H1 (cell line): ENCODE results near the gene ZFP91. TPM values are rescaled to one million over a fixed set of nuclear protein-coding genes. Genes with fewer than 3 reads are reported as not detected.

Source experiments
- ASH2L ChIP-seq: fragments of 200-600, 300-600 bp; sonication (generic); IDR thresholded peaks from one replicate; pipeline ENCODE4 v1.7.1; 2017; ENCODE audit warnings: low read length
- CBX5 ChIP-seq: fragments of 300-800, 300-1000 bp; sonication (generic); IDR thresholded peaks from 2 replicates; pipeline ENCODE4 v1.7.1; 2016; ENCODE audit warnings: antibody characterized with exemption, low read length, low read depth
- CHD1 ChIP-seq: IDR thresholded peaks from 2 replicates; pipeline ENCODE4 v1.6.1; 2012; ENCODE audit warnings: low read depth, low read length, improper control_type of control experiment
- CTBP2 ChIP-seq: IDR thresholded peaks from 2 replicates; pipeline ENCODE4 v1.7.0; 2011; ENCODE audit warnings: borderline replicate concordance, mild to moderate bottlenecking, moderate library complexity, mixed read lengths, low read length; ENCODE audit not compliant: insufficient read depth, insufficient read length
- HDAC2 ChIP-seq, 2 experiments: fragments of 300-600 bp in 1 of 2; sonication (generic) in 1 of 2; IDR thresholded peaks; 2 replicates each; pipeline ENCODE4 v1.6.1; 2011 to 2012; ENCODE audit warnings: low read depth in 2 of 2, low read length in 2 of 2, mild to moderate bottlenecking in 2 of 2, moderate library complexity in 2 of 2, borderline replicate concordance in 1 of 2, inconsistent platforms in 1 of 2
- HDAC6 ChIP-seq: IDR thresholded peaks from one replicate; pipeline ENCODE4 v1.7.1; 2012; ENCODE audit warnings: low read depth, mild to moderate bottlenecking, inconsistent platforms, low read length, moderate library complexity
- JUN ChIP-seq: IDR thresholded peaks from 2 replicates; pipeline ENCODE4 v1.6.1; 2011; ENCODE audit warnings: low read depth, mild to moderate bottlenecking, improper control_type of control experiment, low read length
- KDM5A ChIP-seq: fragments of 200-600 bp; IDR thresholded peaks from 2 replicates; pipeline ENCODE4 v1.7.1; 2012; ENCODE audit warnings: mild to moderate bottlenecking, low read length, inconsistent platforms, mixed read lengths
- MAFK ChIP-seq: IDR thresholded peaks from 2 replicates; pipeline ENCODE4 v1.6.1; 2012; ENCODE audit warnings: low read depth, mild to moderate bottlenecking, improper control_type of control experiment, low read length
- MAX ChIP-seq: IDR thresholded peaks from 2 replicates; pipeline ENCODE4 v1.6.1; 2012; ENCODE audit warnings: inconsistent platforms
- NRF1 ChIP-seq: IDR thresholded peaks from 2 replicates; pipeline ENCODE4 v1.6.1; 2011; ENCODE audit warnings: mild to moderate bottlenecking, low read depth, low read length, improper control_type of control experiment
- SRF ChIP-seq: IDR thresholded peaks from 2 replicates; pipeline ENCODE4 v1.6.1; 2011; ENCODE audit warnings: mild to moderate bottlenecking, low read depth, low read length, moderate library complexity
- TAF1 ChIP-seq: IDR thresholded peaks from 2 replicates; pipeline ENCODE4 v1.6.1; 2011; ENCODE audit warnings: mild to moderate bottlenecking, low read depth, low read length
- ZNF274 ChIP-seq: IDR thresholded peaks from 2 replicates; pipeline ENCODE4 v1.7.0; 2012; ENCODE audit warnings: low read length, borderline replicate concordance; ENCODE audit errors: extremely low read depth
- polyA plus RNA-seq, 7 experiments: library from polyadenylated mRNA; depleted of rRNA in 3 of 7; stranded (reverse) in 5 of 7; unstranded in 2 of 7; fragments of >200 nt in 5 of 7; fragments of 200-250 nt in 2 of 7; gene quantifications; 1 replicate in 5 of 7; 2 replicates in 1 of 7; 4 replicates in 1 of 7; pipeline versions ENCODE4 v1.2.1 to v1.2.3, GENCODE V29; 2011 to 2013; ENCODE audit warnings: missing spikeins in 2 of 7, mixed read lengths in 2 of 7
- total RNA-seq: library from RNA; stranded (reverse); fragmentation: NEBNext Ultra II Directional; extraction: Animal tissue kit (Norgen Biotek cat#: 25700); gene quantifications from 2 replicates; pipeline ENCODE4 v1.2.1, GENCODE V29; 2021
- TF ChIP-seq, protein P1 (sequence below): IDR thresholded peaks from 2 replicates; pipeline ENCODE4 v1.6.1; 2011; ENCODE audit warnings: low read length, improper control_type of control experiment
- TF ChIP-seq, protein P2 (sequence below), 3 experiments: IDR thresholded peaks; 1 replicate in 2 of 3; 2 replicates in 1 of 3; pipeline versions ENCODE4 v1.5.1 to v1.6.1; 2011; ENCODE audit warnings: low read length in 3 of 3, mild to moderate bottlenecking in 3 of 3, inconsistent platforms in 2 of 3, low read depth in 1 of 3, moderate library complexity in 1 of 3; ENCODE audit not compliant: insufficient read depth in 1 of 3; ENCODE audit errors: control extremely low read depth in 1 of 3

The ZFP91 gene
- total and polyA plus RNA-seq, 2 of the 8 experiments (the other 6 are each of a cell fraction or from before 2014, with no cell fraction given), result 10.7 to 29.0 TPM

GRCh38 chr11:58654079-58654907 is 75.4 kb downstream of the ZFP91 start (continued):
- TF ChIP-seq, protein P1, sequence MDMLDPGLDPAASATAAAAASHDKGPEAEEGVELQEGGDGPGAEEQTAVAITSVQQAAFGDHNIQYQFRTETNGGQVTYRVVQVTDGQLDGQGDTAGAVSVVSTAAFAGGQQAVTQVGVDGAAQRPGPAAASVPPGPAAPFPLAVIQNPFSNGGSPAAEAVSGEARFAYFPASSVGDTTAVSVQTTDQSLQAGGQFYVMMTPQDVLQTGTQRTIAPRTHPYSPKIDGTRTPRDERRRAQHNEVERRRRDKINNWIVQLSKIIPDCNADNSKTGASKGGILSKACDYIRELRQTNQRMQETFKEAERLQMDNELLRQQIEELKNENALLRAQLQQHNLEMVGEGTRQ, result peak; percentile 70
- no peak for TF ChIP-seq JUN
- no peak for TF ChIP-seq HDAC2 (IDR thresholded peaks at IDR 0.05; ENCODE audit: borderline replicate concordance in 1 of 2, low read depth in 2 of 2, low read length in 2 of 2)
- no peak for TF ChIP-seq CBX5
- no peak for TF ChIP-seq CTBP2
- no peak for TF ChIP-seq NRF1
- no peak for TF ChIP-seq KDM5A
- TF ChIP-seq, protein P2, sequence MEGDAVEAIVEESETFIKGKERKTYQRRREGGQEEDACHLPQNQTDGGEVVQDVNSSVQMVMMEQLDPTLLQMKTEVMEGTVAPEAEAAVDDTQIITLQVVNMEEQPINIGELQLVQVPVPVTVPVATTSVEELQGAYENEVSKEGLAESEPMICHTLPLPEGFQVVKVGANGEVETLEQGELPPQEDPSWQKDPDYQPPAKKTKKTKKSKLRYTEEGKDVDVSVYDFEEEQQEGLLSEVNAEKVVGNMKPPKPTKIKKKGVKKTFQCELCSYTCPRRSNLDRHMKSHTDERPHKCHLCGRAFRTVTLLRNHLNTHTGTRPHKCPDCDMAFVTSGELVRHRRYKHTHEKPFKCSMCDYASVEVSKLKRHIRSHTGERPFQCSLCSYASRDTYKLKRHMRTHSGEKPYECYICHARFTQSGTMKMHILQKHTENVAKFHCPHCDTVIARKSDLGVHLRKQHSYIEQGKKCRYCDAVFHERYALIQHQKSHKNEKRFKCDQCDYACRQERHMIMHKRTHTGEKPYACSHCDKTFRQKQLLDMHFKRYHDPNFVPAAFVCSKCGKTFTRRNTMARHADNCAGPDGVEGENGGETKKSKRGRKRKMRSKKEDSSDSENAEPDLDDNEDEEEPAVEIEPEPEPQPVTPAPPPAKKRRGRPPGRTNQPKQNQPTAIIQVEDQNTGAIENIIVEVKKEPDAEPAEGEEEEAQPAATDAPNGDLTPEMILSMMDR (IDR thresholded peaks at IDR 0.05; ENCODE audit: control extremely low read depth in 1 of 3, insufficient read depth in 1 of 3, low read depth in 1 of 3, low read length in 3 of 3), result peak; percentile 87 to 93 (median 93)
- no peak for TF ChIP-seq CHD1
- no peak for TF ChIP-seq ZNF274
- peak; percentile 58 for TF ChIP-seq MAX
- no peak for TF ChIP-seq MAFK
- no peak for TF ChIP-seq ASH2L
- no peak for TF ChIP-seq SRF
- TF ChIP-seq TAF1, result no peak
- no peak for TF ChIP-seq HDAC6
- TF ChIP-seq, all 59 proteins: peak for 7
